ENCODE measurements around the gene KMT2D. TPM values are rescaled to one million over a fixed set of nuclear protein-coding genes. Genes with fewer than 3 reads are reported as not detected.

The KMT2D gene
- total RNA-seq (100 to 1,000 TPM in 1 of 2 donors, 10 to 100 TPM in 1; 81.2 to 110 TPM), polyA plus RNA-seq (ENCODE audit: insufficient read length in 6 of 6) (10 to 100 TPM; 52.7 to 71.3 (median 67.5) TPM)
- long read RNA-seq, donor 1, partial matches to known transcripts = 28 of 29 reads
- long read RNA-seq, donor 1, other reads (novel, unspliced or antisense) = 0 of 29 reads
- long read RNA-seq, donor 2, partial matches to known transcripts = 34 of 34 reads
- long read RNA-seq, donor 2, other reads (novel, unspliced or antisense) = 0 of 34 reads
- long read RNA-seq, donor 3, partial matches to known transcripts = 0 of 2 reads
- long read RNA-seq, donor 3, other reads (novel, unspliced or antisense) = 0 of 2 reads
- long read RNA-seq, donor 4, partial matches to known transcripts = 0 of 2 reads
- long read RNA-seq, donor 4, other reads (novel, unspliced or antisense) = 2 of 2 reads
- long read RNA-seq, donor 5, partial matches to known transcripts = 17 of 17 reads
- long read RNA-seq, donor 5, other reads (novel, unspliced or antisense) = 0 of 17 reads
- long read RNA-seq, donor 6, partial matches to known transcripts = 0 of 1 reads
- long read RNA-seq, donor 6, other reads (novel, unspliced or antisense) = 0 of 1 reads
- long read RNA-seq, donor 7, partial matches to known transcripts = 0 of 1 reads
- long read RNA-seq, donor 7, other reads (novel, unspliced or antisense) = 0 of 1 reads
- long read RNA-seq, donor 8, partial matches to known transcripts = 19 of 20 reads
- long read RNA-seq, donor 8, other reads (novel, unspliced or antisense) = 0 of 20 reads
- long read RNA-seq, donor 9 = 0 reads
- long read RNA-seq, donor 10, partial matches to known transcripts = 0 of 1 reads
- long read RNA-seq, donor 10, other reads (novel, unspliced or antisense) = 1 of 1 reads
- long read RNA-seq, donor 11, partial matches to known transcripts = 6 of 9 reads
- long read RNA-seq, donor 11, other reads (novel, unspliced or antisense) = 0 of 9 reads
- long read RNA-seq, donor 12 = 0 reads

GRCh38 chr12:49060237-49061156 is at the start of gene KMT2D:
Gene KMT2D (minus strand): TSS chr12:49060794. CDS start chr12:49055324, 5,470 bp downstream.
- H3K36me3 ChIP-seq = no peaks in the 10 kb centered on the region
- intact Hi-C loops (cut with DNase I) = loop anchor here in 1 of 2 donors (10.0 kb wide), 1 partner anchor 64 kb away; no protein-coding TSS in a partner anchor
- ATAC-seq = peak; percentile 85
- H3K27ac ChIP-seq = peak within 1 kb of the TSS; percentile 95 to 97
- H3K4me1 ChIP-seq = peaks cover 19 to 52% of the 10 kb centered on the region in 2 donors
- no peaks in the 10 kb centered on the region for H3K9me3 ChIP-seq
- peak; percentile 93 to 96 (median 96) for DNase-seq
- peak within 1 kb of the TSS; percentile 93 to 99 for H3K4me3 ChIP-seq
- TF ChIP-seq CTCF (IDR thresholded peaks at IDR 0.05) = peak in 1 of 2 donors; percentile 45
- no peaks in the 10 kb centered on the region for H3K27me3 ChIP-seq

- DNase-seq = peak in 2 of 4 donors; percentile 61 to 71
- H3K27ac ChIP-seq = peak overlapping the region; percentile 87 to 96
- peak; percentile 42 for ATAC-seq
- no peak for TF ChIP-seq CTCF (IDR thresholded peaks at IDR 0.05)
- no peaks in the 10 kb centered on the region for H3K9me3 ChIP-seq
- peaks cover 0 to 8% of the 10 kb centered on the region in 2 donors for H3K36me3 ChIP-seq
- H3K4me3 ChIP-seq = peak overlapping the region; percentile 68 to 81
- peaks cover 22 to 51% of the 10 kb centered on the region in 2 donors for H3K4me1 ChIP-seq
- no peaks in the 10 kb centered on the region for H3K27me3 ChIP-seq
- intact Hi-C loops (cut with DNase I) = no loop called here
Observed at GRCh38 chr12:49109641-49110463, 49.3 kb upstream of the KMT2D start.

GRCh38 chr12:49108958-49109404 is 48.4 kb upstream of the KMT2D start:
- no peak for TF ChIP-seq CTCF (IDR thresholded peaks at IDR 0.05)
- DNase-seq = peak in 1 of 4 donors; percentile 73
- peaks cover 22 to 56% of the 10 kb centered on the region in 2 donors for H3K4me1 ChIP-seq
- peak overlapping the region; percentile 87 to 96 for H3K27ac ChIP-seq
- peak; percentile 54 for ATAC-seq
- no peaks in the 10 kb centered on the region for H3K9me3 ChIP-seq
- H3K4me3 ChIP-seq = peak overlapping the region; percentile 68 to 81
- no peaks in the 10 kb centered on the region for H3K27me3 ChIP-seq
- intact Hi-C loops (cut with DNase I) = no loop called here
- H3K36me3 ChIP-seq = peaks cover 0 to 14% of the 10 kb centered on the region in 2 donors

GRCh38 chr12:49105504-49106084 is 45.0 kb upstream of the KMT2D start:
- H3K27ac ChIP-seq = peak overlapping the region in 1 of 2 donors; percentile 14
- H3K9me3 ChIP-seq = no peaks in the 10 kb centered on the region
- H3K4me1 ChIP-seq = peaks cover 16 to 60% of the 10 kb centered on the region in 2 donors
- H3K36me3 ChIP-seq = peaks cover 4 to 48% of the 10 kb centered on the region in 2 donors
- DNase-seq (no peak), ATAC-seq (no peak)
- TF ChIP-seq CTCF (IDR thresholded peaks at IDR 0.05) = no peak
- H3K27me3 ChIP-seq = no peaks in the 10 kb centered on the region
- H3K4me3 ChIP-seq = no peak overlapping the region
- intact Hi-C loops (cut with DNase I) = no loop called here
